PC-9 (cell line): ENCODE measurements around the gene FCHO1. TPM values are rescaled to one million over a fixed set of nuclear protein-coding genes. Genes with fewer than 3 reads are reported as not detected.

Experiments used
- BruUV-seq: library from RNA; stranded (reverse); fragments of 400-500 nt; replicated peaks from 2 replicates; lab custom pipeline; 2021; lab: Mats Ljungman, UMichigan
- CTCF ChIA-PET: fragments of 300-600 bp; sonication (Branson Sonifier 250); formaldehyde crosslinking; loops from one replicate; lab custom pipeline; 2022; ENCODE audit warnings: antibody characterized with exemption; lab: Charles Lee
- POLR2A ChIA-PET: fragments of 300-600 bp; sonication (Branson Sonifier 250); formaldehyde crosslinking; loops from one replicate; lab custom pipeline; 2022; ENCODE audit warnings: antibody characterized with exemption; ENCODE audit not compliant: unreplicated experiment; lab: Charles Lee
- DNase-seq, 2 experiments: peaks; one replicate each; pipeline versions ENCODE4 v3.0.0 to v3.0.0-alpha.2; 2015 to 2022; ENCODE audit warnings: mixed read lengths in 1 of 2
- H2AFZ ChIP-seq: fragments of 200-600 bp; sonication (generic); 2 replicates; pipeline ENCODE4 v1.8.1; 2017; ENCODE audit warnings: antibody characterized with exemption
- H3F3A ChIP-seq: fragments of 200-600 bp; sonication (generic); 2 replicates; pipeline ENCODE4 v1.8.1; 2017; ENCODE audit warnings: antibody characterized with exemption, mild to moderate bottlenecking, low read depth; ENCODE audit not compliant: insufficient read depth
- H3K27ac ChIP-seq: fragments of 200-600 bp; sonication (generic); 2 replicates; pipeline ENCODE4 v1.6.1; 2016; ENCODE audit warnings: mixed run types
- H3K27me3 ChIP-seq: fragments of 200-600 bp; sonication (generic); 2 replicates; pipeline ENCODE4 v1.6.1; 2016; ENCODE audit warnings: low read depth, mixed run types; ENCODE audit not compliant: insufficient read depth
- H3K36me3 ChIP-seq: fragments of 200-600 bp; sonication (generic); 2 replicates; pipeline ENCODE4 v1.6.1; 2016; ENCODE audit warnings: low read depth, mixed run types
- H3K4me1 ChIP-seq: fragments of 200-600 bp; sonication (generic); replicated peaks from 2 replicates; pipeline ENCODE4 v1.6.1; 2016; ENCODE audit warnings: mixed run types; ENCODE audit not compliant: insufficient read depth
- H3K4me2 ChIP-seq: fragments of 200-600 bp; sonication (generic); 2 replicates; pipeline ENCODE4 v1.6.1; 2017; ENCODE audit warnings: mixed run types
- H3K4me3 ChIP-seq: fragments of 200-600 bp; sonication (generic); 2 replicates; pipeline ENCODE4 v1.6.1; 2016; ENCODE audit warnings: mixed run types
- H3K79me2 ChIP-seq: fragments of 200-600 bp; sonication (generic); 2 replicates; pipeline ENCODE4 v1.6.1; 2017; ENCODE audit warnings: low read depth, mixed run types
- H3K9me2 ChIP-seq: fragments of 200-600 bp; sonication (generic); 2 replicates; pipeline ENCODE4 v1.8.1; 2017; ENCODE audit warnings: mild to moderate bottlenecking; ENCODE audit not compliant: insufficient read depth
- H3K9me3 ChIP-seq: fragments of 200-600 bp; sonication (generic); 2 replicates; pipeline ENCODE4 v1.8.1; 2016; ENCODE audit warnings: low read depth; ENCODE audit not compliant: insufficient read depth
- H4K20me1 ChIP-seq: fragments of 200-600 bp; sonication (generic); 2 replicates; pipeline ENCODE4 v1.8.1; 2017; ENCODE audit not compliant: insufficient read depth
- EZH2 ChIP-seq: fragments of 200-600 bp; sonication (generic); IDR thresholded peaks from 2 replicates; pipeline ENCODE4 v1.8.0; 2017; ENCODE audit warnings: antibody characterized with exemption, low read depth
- intact Hi-C: fragments of 100-400 bp; cut with micrococcal nuclease; formaldehyde crosslinking; loops from one replicate; pipeline ENCODE4 v1.10.0; 2022; ENCODE audit not compliant: unreplicated experiment
- total RNA-seq: library from RNA; stranded (reverse); gene quantifications from 2 replicates; pipeline ENCODE4 v1.2.3, GENCODE V29; 2021
- TF ChIP-seq, protein P1 (sequence below): fragments of 200-600 bp; sonication (generic); conservative IDR thresholded peaks from 2 replicates; pipeline ENCODE4 v1.6.1; 2017; ENCODE audit warnings: mixed run types, antibody characterized with exemption, mild to moderate bottlenecking, moderate library complexity

The FCHO1 gene
- total RNA-seq, 1 experiment from 2014 or later = 34.8 TPM

DNA sequence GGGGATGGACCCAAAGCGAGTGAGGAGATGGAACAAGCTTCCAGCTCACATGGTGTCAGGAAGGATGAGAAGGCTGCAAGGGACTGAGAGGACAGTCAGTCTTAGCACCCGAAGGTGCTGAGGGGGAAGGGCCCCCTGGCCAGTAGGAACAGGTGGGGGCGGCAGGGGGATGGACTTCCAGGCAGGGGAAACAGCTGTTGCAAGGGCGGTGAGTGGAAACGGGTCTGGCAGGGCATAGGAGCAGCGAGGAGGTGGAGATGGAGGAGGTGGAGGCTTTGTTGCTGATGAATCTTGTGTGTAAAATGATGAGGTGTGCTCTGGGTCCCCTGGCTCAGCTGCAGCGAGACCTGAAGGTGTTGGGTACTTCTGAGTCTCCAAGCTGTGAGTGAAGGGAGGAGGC, 30.8 kb upstream of the FCHO1 start:
- no peak overlapping the region for H2AFZ ChIP-seq
- H3K9me3 ChIP-seq = no peaks in the 10 kb centered on the region
- H3K36me3 ChIP-seq = no peaks in the 10 kb centered on the region
- peaks cover 36% of the 10 kb centered on the region for H3K79me2 ChIP-seq
- peaks cover 13% of the 10 kb centered on the region; the same call in 1 of the 2 replicates for H3F3A ChIP-seq
- H4K20me1 ChIP-seq = peaks cover 54% of the 10 kb centered on the region
- DNase-seq = no peak
- TF ChIP-seq EZH2 = no peak
- TF ChIP-seq, protein P1, sequence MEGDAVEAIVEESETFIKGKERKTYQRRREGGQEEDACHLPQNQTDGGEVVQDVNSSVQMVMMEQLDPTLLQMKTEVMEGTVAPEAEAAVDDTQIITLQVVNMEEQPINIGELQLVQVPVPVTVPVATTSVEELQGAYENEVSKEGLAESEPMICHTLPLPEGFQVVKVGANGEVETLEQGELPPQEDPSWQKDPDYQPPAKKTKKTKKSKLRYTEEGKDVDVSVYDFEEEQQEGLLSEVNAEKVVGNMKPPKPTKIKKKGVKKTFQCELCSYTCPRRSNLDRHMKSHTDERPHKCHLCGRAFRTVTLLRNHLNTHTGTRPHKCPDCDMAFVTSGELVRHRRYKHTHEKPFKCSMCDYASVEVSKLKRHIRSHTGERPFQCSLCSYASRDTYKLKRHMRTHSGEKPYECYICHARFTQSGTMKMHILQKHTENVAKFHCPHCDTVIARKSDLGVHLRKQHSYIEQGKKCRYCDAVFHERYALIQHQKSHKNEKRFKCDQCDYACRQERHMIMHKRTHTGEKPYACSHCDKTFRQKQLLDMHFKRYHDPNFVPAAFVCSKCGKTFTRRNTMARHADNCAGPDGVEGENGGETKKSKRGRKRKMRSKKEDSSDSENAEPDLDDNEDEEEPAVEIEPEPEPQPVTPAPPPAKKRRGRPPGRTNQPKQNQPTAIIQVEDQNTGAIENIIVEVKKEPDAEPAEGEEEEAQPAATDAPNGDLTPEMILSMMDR = no peak
- no peak overlapping the region for H3K27ac ChIP-seq
- no peaks in the 10 kb centered on the region for H3K27me3 ChIP-seq
- no TSS peak for BruUV-seq
- H3K4me2 ChIP-seq = peak overlapping the region; percentile 82
- no peaks in the 10 kb centered on the region for H3K9me2 ChIP-seq
- ChIA-PET POLR2A (interaction anchor here (0.6 to 1.2 kb wide), 4 partner anchors 30 to 245 kb away, joined by 3 to 7 read pairs (median 6); no protein-coding TSS in a partner anchor), CTCF (no interaction called here)
- H3K4me3 ChIP-seq = peak overlapping the region; percentile 93
- intact Hi-C loops = no loop called here
- peaks cover 21% of the 10 kb centered on the region for H3K4me1 ChIP-seq

GRCh38 chr19:17721111-17721628, 30.1 kb upstream of the FCHO1 start:
- Histone ChIP-seq H3K4me1 (peaks cover 21% of the 10 kb centered on the region), H3K9me3 (no peaks in the 10 kb centered on the region), H3F3A (peaks cover 13% of the 10 kb centered on the region; the same call in 1 of the 2 replicates), H3K36me3 (no peaks in the 10 kb centered on the region), H3K4me3 (no peak overlapping the region), H2AFZ (no peak overlapping the region), H3K9me2 (no peaks in the 10 kb centered on the region), H3K79me2 (peaks cover 36% of the 10 kb centered on the region), H3K27ac (no peak overlapping the region), H3K27me3 (no peaks in the 10 kb centered on the region), H3K4me2 (peak overlapping the region; percentile 82), H4K20me1 (peaks cover 60% of the 10 kb centered on the region)
- no peak for DNase-seq
- TF ChIP-seq, protein P1 = no peak
- no peak for TF ChIP-seq EZH2
- intact Hi-C loops = no loop called here
- ChIA-PET POLR2A (interaction anchor here (0.7 kb wide), 1 partner anchor 454 kb away, joined by 4 read pairs; no protein-coding TSS in a partner anchor), CTCF (no interaction called here)
- BruUV-seq = no TSS peak

DNA sequence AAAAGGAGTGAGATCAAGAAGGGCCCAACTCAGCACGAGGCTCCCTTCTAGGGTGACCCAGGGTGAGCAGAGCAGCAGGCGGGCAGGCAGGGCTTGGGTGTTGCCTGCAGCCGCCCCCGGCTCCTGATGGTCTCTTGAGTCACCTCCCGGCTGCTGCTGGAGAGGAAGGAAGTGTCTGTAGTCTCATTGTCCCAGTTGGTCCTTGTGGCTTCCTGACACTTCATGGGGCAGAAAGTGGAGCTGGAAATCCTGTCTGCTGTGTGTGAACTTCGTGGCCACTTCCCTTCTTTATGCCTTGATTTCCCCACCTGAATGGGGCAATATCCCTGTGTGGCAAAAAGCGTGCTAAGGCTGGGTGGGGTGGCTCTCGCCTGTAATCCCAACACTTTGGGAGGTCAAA, 29.5 kb upstream of the FCHO1 start:
- Histone ChIP-seq H3K9me2 (no peaks in the 10 kb centered on the region), H3K36me3 (no peaks in the 10 kb centered on the region), H3F3A (peaks cover 13% of the 10 kb centered on the region; the same call in 1 of the 2 replicates), H3K9me3 (no peaks in the 10 kb centered on the region), H3K79me2 (peaks cover 36% of the 10 kb centered on the region), H3K4me2 (no peak overlapping the region), H3K4me3 (no peak overlapping the region), H4K20me1 (peaks cover 63% of the 10 kb centered on the region), H2AFZ (no peak overlapping the region), H3K27ac (no peak overlapping the region), H3K27me3 (no peaks in the 10 kb centered on the region), H3K4me1 (peaks cover 21% of the 10 kb centered on the region)
- CTCF ChIA-PET = no interaction called here
- no TSS peak for BruUV-seq
- TF ChIP-seq, protein P1 = no peak
- no peak for TF ChIP-seq EZH2
- no peak for DNase-seq
- POLR2A ChIA-PET = interaction anchor here (0.7 kb wide), 1 partner anchor 455 kb away, joined by 4 read pairs; no protein-coding TSS in a partner anchor
- intact Hi-C loops = no loop called here
